ENCODE measurements around the gene ESRRG. TPM values are rescaled to one million over a fixed set of nuclear protein-coding genes. Genes with fewer than 3 reads are reported as not detected.

ESRRG gene
- total RNA-seq, 2 donors from 2014 or later = 14.3 to 38.5 TPM

- H3K27me3 ChIP-seq = no peaks in the 10 kb centered on the region
- no peak overlapping the region for H3K27ac ChIP-seq
- no peak for TF ChIP-seq CTCF (IDR thresholded peaks at IDR 0.05)
- no peaks in the 10 kb centered on the region for H3K36me3 ChIP-seq
- no peaks in the 10 kb centered on the region for H3K4me1 ChIP-seq
- H3K4me3 ChIP-seq = no peak overlapping the region
- H3K9me3 ChIP-seq = no peaks in the 10 kb centered on the region
- no peak for DNase-seq (ENCODE audit: low spot score)
Observed at GRCh38 chr1:216559359-216559758, 163.9 kb downstream of the ESRRG start.

GRCh38 chr1:216555653-216556052, 167.6 kb downstream of the ESRRG start:
- H3K27me3 ChIP-seq = no peaks in the 10 kb centered on the region
- H3K27ac ChIP-seq = no peak overlapping the region
- H3K4me3 ChIP-seq = no peak overlapping the region
- H3K4me1 ChIP-seq = no peaks in the 10 kb centered on the region
- no peaks in the 10 kb centered on the region for H3K36me3 ChIP-seq
- H3K9me3 ChIP-seq = no peaks in the 10 kb centered on the region
- no peak for DNase-seq (ENCODE audit: low spot score)
- TF ChIP-seq CTCF (IDR thresholded peaks at IDR 0.05) = no peak

- Histone ChIP-seq H3K4me3 (no peak overlapping the region), H3K9me3 (no peaks in the 10 kb centered on the region), H3K27me3 (no peaks in the 10 kb centered on the region), H3K27ac (no peak overlapping the region), H3K36me3 (no peaks in the 10 kb centered on the region), H3K4me1 (no peaks in the 10 kb centered on the region)
- DNase-seq (ENCODE audit: low spot score) = no peak
- no peak for TF ChIP-seq CTCF (IDR thresholded peaks at IDR 0.05)
Observed at GRCh38 chr1:216554934-216555333, 168.3 kb downstream of the ESRRG start.

- DNase-seq (ENCODE audit: low spot score) = no peak
- no peak overlapping the region for H3K27ac ChIP-seq
- no peak for TF ChIP-seq CTCF (IDR thresholded peaks at IDR 0.05)
- H3K4me3 ChIP-seq = no peak overlapping the region
- no peaks in the 10 kb centered on the region for H3K27me3 ChIP-seq
- no peaks in the 10 kb centered on the region for H3K36me3 ChIP-seq
- no peaks in the 10 kb centered on the region for H3K9me3 ChIP-seq
- H3K4me1 ChIP-seq = no peaks in the 10 kb centered on the region
Observed at GRCh38 chr1:216553766-216554165, 169.5 kb downstream of the ESRRG start.

- no peak for TF ChIP-seq CTCF (IDR thresholded peaks at IDR 0.05)
- H3K27me3 ChIP-seq = no peaks in the 10 kb centered on the region
- no peaks in the 10 kb centered on the region for H3K9me3 ChIP-seq
- no peaks in the 10 kb centered on the region for H3K36me3 ChIP-seq
- no peak for DNase-seq (ENCODE audit: low spot score)
- H3K27ac ChIP-seq = no peak overlapping the region
- H3K4me1 ChIP-seq = no peaks in the 10 kb centered on the region
- no peak overlapping the region for H3K4me3 ChIP-seq
Observed at GRCh38 chr1:216553040-216553439, 170.2 kb downstream of the ESRRG start.

GRCh38 chr1:216549796-216550195, 173.4 kb downstream of the ESRRG start:
- Histone ChIP-seq H3K36me3 (no peaks in the 10 kb centered on the region), H3K9me3 (no peaks in the 10 kb centered on the region), H3K27me3 (no peaks in the 10 kb centered on the region), H3K4me3 (no peak overlapping the region), H3K27ac (no peak overlapping the region), H3K4me1 (no peaks in the 10 kb centered on the region)
- no peak for TF ChIP-seq CTCF (IDR thresholded peaks at IDR 0.05)
- DNase-seq (ENCODE audit: low spot score) = no peak

Data from right atrium auricular region (tissue), 2 donors.